GM23338 (cell line): ENCODE results near the gene STAMBP.

Experiments used
- CREB1 ChIP-seq: fragments of 250-450 bp; sonication (Bioruptor Pico); IDR thresholded peaks from 2 replicates; pipeline ENCODE4 v1.5.0; 2020; ENCODE audit warnings: low read depth, mild to moderate bottlenecking, moderate library complexity
- CTCF ChIP-seq, 2 experiments: fragments of 200-600 bp in 1 of 2; sonication (generic) in 1 of 2; conservative IDR thresholded peaks; 2 replicates each; pipeline versions ENCODE4 v1.5.1 to v1.6.1; 2016 to 2017; ENCODE audit warnings: antibody characterized with exemption in 2 of 2, low read depth in 2 of 2, mild to moderate bottlenecking in 2 of 2, moderate library complexity in 1 of 2
- EZH2 ChIP-seq: fragments of 200-600 bp; sonication (generic); IDR thresholded peaks from one replicate; pipeline ENCODE4 v1.8.0; 2017; ENCODE audit warnings: antibody characterized with exemption, mild to moderate bottlenecking, low read depth; ENCODE audit not compliant: unreplicated experiment
- POLR2AphosphoS5 ChIP-seq: IDR thresholded peaks from 2 replicates; pipeline ENCODE4 v1.6.1; 2016; ENCODE audit warnings: antibody characterized with exemption, low read depth

- TF ChIP-seq EZH2, result no peak
- TF ChIP-seq CTCF (conservative IDR thresholded peaks at IDR 0.05; ENCODE audit: low read depth in 2 of 2), result no peak
- no peak for TF ChIP-seq POLR2AphosphoS5
- TF ChIP-seq CREB1 (CRISPR knock-in tag), result no peak
These were observed 86.8 kb downstream of the STAMBP start for GRCh38 chr2:73915437-73915993.
